Activated naive CD4-positive, alpha-beta T cell treated with Interleukin-2 at 50 U/mL for 16 hours (primary cell): ENCODE results near the gene SLC66A3.
A peak's percentile ranks its signal among the peaks of the same experiment; 100 is the strongest.

ENCODE experiments used
- DNase-seq: peaks from one replicate; pipeline ENCODE4 v3.0.0-alpha.2; 2020

The SLC66A3 gene

DNA sequence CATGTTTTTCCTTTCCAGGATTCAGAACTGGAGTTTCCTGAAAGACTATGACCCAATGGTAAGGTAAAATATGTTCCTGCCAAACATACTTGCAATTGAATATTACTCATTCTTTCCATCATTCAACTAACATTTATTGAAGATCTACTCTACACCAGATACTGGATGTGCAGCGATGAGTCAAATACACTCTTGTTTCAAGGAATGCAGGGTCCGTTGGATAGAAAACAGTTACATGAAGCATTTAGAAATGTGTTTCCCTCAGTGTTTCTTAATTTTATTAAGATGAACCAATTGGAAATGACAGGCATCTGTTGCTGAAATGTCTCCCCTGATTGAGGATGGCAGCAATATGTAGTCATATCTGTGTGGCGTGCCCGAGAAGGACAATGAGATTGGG lies 14.8 kb upstream of the SLC66A3 start:
- no peak for DNase-seq

DNA sequence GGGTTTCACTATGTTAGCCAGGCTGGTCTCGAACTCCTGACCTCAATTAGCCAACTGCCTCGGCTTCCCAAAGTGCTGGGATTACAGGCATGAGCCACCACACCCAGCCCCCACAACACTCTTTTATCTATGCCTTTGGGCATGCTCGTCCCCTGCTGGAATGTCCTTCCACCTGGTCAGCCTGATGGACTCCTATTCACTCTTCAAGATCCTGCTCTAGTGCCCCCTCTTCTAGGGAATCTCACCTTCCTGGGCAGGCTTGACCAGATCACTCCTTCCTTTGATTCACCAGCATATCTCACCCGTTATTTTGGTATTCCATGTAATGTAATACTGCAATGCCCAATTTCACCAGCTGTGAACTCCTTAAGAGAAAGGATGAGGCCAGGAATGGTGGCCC lies 13.9 kb upstream of the SLC66A3 start:
- no peak for DNase-seq

DNA sequence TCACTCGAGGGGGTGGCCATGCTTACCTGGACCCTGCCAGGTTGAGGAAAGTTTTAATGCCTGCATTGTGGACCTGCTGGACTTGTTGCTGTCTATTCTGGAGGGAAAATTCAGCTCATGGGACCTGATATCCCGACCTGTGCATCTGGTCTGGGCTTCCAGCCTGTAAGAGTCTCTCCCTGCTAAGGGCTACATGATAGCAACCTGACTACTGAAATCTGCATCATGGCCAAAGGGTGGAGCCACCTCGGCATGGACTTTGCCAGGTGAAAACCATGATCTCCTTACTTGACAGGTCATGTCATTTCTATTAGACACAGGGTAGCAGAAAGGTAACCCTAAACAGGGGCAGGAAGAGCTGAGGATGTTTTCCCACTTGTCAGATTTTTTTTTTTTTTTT lies 12.9 kb upstream of the SLC66A3 start:
- DNase-seq = no peak

DNA sequence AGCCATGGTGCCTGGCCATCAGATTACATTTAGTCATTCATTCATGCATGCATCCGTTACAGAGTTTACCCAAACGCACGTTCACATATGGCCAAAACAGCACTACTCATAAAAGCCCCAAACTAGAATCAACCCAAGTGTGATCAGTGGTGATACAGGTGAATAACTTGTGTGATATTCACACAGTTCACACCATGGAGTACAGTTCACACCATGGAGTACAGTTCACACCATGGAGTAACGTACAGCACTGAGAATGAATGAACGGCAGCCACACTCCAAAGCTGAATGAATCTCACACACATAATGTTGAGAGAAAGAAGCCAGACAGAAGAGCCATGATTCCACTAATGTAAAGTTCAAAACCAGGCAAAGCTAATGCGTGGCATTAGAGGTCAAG lies 12.3 kb upstream of the SLC66A3 start:
- DNase-seq = no peak

DNA sequence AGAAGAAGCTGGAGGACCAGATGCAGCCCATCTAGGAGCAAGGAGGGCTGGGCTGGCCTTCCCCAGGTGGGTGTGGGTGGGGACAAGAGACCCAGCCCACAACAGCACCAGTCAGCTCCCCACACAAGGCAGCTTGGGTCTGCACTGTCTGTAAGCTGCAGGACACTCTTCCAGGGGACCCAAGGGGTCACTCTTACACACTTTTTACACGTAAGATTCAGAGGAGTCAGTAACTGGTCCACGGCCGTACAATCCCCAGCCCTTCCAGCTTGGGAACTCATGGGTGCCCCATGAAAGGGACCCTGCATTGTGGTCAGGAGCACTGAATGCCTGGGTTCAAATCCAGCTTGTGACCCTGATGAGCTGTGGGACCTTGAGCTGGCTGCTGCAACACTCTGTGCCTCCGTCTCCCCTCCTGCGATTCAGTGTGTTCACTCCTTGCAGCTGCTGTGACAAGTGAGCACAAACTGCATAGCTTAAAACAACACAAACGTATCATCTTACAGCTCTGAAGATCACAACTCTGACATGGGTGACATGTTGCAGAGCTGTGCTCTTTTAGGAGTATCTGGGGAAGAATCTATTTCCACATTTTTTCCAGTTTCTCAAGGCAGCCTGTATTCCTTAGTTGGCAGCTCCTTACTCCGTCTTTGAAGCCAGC lies 11.1 kb upstream of the SLC66A3 start:
- no peak for DNase-seq

DNA sequence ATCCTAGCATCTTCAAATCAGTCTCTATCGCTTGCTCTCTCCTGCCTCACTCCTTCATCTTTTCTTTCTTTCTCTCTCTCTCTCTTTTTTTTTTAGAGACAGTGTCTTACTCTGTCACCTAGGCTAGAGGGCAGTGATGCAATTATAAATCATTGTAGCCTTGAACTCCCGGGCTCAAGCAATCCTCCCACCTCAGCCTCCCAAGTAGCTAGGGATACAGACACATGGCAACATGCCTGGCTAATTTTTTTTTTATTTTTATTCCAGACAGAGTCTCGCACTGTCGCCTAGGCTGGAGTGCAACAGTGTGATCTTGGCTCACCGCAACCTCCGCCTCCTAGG lies 10.6 kb upstream of the SLC66A3 start:
- no peak for DNase-seq

DNA sequence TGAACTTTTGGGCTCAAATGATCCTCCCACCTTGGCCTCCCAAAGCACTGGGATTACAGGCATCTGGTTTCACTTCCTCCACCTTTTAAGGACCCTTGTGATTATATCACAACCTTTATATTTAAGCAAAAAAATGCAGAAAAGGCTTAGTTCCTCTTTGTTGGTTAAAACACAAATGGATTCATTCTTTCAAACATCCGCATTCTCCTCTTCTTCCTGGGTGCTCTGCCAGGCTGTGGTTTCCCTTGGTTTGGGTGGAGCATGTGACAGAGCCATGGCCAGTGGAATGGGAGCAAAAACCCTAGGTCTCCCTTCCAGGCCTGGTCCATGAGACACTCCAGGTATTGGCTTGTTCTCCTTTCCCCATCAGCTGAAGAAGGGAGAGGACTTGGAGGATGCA lies 9.9 kb upstream of the SLC66A3 start:
- no peak for DNase-seq

DNA sequence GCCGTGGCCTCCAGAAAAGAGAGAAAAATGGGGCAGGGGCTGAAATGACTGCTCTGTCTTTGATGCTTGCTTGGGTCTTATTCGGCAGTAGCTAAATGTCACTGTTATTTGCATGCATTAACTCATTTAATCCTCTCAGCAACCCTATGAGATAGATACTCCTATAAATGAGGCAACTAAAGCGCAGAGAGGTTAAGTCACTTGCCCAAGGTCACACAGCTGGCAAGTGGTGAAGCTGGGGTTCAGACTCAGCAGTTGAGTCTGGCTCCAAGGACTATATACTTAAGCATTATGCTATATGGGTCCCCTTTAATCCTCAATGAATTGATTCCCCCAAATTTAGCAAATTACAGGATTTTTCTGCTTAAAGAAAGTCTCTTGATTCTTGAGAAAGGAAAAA lies 9.2 kb upstream of the SLC66A3 start:
- no peak for DNase-seq

DNA sequence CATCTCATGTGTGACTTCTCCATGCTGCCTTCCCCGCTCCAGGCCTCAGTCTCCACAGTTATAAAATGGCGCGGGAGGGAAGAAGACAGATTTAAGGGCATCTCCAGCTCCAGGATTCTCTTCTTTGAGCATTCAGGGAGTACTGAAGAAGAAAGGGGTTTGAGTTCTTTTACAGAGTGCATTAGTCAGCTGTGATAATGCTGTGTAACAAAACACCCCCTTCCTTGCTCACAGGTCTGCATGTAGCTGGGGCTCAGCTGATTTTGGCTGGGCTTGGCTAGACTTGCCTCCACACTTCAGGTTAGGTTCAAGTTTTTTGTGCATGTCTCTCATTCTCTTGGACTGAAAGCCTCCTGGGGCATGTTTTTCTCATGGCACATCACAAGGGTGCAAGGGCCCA lies 8.0 kb upstream of the SLC66A3 start:
- no peak for DNase-seq

DNA sequence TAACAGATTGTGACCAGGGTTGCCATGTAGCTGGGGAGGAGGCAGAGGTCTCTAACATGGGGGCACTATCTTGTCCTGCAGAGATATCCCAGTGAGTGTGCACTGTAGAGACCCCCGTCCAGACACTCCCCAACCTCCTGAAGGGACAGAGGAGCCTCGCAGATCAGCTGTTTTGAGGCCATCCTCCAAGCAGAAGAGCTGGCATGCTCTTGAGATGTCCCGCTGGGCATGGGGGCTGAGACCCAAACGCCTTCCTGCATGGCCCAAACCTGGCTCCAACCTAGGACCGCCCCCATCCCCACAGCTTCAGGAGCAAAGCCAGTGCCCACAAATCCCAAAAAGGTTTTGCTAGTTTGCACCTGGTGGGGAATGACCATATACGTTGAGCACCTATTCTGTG lies 2.7 kb upstream of the SLC66A3 start:
- DNase-seq = no peak

DNA sequence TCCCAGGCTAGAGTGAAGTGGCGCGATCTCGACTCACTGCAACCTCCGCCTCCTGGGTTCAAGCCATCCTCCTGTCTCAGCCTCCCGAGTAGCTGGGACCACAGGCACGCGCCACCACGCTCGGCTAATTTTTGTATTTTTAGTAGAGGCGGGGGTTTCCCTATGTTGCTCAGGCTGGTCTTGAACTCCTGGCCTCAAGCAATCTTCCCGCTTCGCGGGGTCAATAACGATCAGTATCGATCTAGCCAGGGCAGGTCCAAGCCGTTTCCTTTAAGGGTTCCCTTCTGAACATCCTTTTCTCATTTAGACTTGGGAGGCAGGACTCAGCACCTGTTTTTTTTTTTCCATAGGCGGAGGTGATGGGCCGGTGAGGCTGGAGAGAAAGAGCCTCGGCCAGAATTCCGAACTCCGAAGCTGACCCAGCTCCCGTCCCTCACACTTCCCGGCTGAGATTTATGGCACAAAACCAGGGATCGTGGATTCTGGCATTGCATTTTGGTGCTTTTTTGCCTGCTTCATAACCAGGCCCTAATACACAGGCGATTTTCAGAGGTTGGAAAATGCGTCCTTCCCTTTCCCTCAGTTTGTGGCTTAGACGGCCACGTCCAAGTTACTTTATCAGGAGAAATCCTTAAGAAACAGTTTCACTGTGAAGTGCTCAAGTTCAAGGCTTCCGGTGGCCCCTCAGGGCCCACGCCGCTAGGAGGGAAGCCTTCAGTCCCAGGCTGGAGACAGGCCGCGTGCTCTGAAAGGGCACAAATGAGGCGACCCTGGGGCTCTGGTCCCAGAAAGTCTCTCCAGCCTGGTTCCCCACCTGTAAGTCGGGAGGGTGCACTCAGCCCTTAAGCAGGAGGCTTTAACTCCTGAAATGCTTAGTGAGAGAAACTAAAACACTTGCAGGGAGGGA lies 998 bp upstream of the SLC66A3 start:
- no peak for DNase-seq

DNA sequence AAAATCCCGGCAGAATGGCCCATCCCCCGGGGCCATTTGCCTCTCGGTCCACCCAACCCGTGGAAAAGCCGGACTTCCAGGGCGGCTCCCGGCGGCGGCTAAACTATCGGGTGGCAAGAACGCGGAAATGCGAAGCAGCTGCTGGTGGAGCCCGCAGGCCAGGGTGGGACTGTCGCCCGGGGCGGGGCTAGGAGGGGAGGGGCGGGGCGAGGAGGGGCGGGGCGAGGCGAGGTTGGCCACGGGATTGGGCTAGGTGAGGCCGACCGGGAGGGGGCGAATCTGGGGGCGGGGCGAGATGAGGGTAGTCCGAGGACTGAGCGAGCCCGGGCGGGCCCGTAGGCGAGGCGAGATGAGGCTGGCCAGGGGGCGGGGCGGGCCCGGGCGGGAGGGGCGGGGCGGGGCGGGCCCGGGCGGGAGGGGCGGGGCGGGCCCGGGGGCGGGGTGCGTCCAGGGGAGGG lies 315 bp upstream of the SLC66A3 start:
- DNase-seq = peak; percentile 98

DNA sequence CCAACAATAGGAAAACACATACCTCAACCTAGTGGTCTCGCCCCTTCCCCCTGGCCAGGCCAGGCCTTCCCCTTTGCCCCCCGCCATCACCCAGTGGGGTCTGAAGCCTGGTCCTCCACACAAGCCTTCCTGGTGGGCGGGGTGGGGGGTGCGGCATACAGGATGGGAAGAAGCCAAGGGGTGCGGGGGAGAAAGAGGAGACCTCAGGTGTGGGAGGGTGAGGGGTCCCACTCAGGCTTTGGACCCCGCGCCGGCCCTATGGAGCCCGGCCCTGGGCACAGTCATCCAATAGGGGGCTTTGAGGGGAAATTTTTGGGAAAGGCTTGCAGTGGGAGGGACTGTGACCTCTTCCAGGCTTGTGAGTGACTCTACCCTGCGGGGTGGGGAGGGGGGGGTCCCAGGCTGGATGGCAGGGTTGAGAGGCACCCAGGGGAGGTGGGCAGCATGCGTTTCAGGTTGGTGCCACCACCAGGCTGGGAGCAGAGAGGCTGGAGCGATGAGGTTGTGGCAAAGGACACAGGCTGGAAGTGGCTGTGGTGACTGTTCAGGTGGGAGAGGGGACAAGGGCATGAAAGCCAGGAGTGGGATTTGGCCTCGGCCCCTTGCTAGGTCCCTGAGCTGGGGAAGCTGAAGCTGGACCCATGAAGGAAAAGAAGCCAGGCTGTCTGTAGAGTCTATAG lies 1.3 kb downstream of the SLC66A3 start:
- no peak for DNase-seq

DNA sequence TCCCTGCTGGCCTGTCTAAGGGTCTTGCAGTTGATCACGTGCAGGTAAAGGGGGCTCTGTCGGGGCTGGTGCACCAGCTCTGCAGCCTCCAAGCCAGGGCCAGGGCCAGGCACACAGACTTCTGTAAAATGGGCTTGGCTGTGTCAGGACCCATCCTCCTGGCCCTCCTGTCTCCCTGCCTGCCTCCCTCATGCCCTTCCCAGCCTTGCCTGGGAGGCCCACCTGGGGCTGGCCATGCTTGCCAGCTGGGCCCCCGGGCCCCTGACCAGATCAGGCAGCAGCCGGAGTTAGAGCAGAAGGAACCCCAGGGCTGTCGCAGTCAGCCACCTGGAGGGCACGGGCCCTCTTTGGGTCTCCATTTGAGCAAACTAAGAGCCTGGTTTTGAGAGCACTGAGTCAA lies 2.0 kb downstream of the SLC66A3 start:
- DNase-seq = no peak

DNA sequence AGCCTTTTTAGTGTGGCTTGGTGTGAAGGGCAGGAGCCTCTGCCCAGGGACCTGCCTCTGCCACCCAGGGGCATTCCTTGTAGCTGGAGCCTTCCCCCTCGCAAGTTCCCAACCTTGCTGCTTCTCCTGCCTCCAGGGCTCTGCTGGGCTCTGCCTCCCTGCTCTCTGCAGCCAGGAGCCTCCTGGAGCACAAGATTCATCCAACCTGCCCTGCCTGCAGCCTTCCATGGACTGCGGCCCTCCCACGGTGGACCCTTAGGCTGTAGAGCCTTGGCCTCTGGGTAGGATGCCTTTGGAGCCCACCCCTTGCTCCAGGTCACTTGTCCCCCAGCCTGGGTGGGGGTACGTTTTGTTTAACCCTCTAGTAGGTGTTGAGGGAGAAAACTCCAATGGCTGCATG lies 2.5 kb downstream of the SLC66A3 start:
- DNase-seq = no peak

DNA sequence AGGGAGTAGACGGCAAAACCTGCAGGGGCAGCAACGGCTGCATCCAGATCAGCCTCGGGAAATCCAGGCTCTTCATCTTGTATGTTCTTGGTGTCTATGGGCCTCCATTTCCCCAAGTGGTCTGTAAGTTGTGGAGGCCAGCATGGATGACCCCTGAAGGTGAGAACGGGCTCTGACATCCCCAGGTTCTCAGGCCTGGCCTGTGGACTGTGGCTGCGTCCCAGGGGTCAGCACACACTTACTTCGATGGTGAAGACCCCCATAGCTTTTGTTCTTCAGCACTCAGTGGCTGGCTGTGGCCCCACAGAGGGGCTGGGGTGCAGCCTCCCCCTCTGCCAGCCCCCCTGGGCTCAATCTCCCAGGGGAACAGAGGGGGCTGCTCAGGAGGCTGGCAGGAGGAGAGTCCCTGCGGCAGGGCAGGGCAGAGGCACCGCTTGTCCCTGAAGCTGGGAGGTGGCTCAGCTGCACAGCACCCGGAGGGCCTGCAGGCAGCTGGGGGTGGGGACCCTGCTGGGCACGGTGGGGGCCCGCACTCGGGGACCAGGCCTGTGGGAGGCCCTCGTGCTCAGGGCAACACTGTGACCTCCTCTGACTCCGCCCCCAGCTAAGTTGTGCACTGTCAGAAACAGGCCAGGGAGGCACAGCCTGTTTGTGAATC lies 3.8 kb downstream of the SLC66A3 start:
- DNase-seq = no peak

DNA sequence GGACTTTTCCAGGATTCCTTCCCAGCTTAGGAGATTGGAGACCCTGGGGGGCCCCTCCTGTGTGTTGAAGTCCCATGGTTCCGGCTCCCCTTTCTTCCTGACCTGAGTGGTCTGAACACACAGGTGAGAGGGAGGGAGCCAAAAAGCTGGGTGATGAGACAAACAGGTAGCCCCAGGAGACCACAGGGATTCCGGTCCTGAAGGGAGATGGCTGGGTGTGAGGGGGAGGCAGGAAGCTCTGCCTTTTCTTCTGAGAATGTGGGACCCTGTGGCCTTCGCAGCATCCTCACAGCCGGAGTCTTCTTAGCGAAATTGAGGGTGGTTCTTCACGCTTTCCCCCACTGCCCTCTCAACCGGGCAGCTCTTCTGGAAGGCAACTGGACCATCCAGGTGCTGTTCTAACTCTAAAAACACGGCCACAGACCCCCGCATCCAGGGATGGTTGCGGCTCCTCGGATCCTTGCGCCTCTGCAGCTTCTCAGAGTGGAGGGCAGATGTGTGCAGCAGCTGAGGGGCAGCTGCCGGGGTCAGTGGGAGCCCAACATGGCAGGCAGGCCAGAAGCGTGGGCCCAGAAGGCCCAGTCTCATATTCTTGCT lies 4.4 kb downstream of the SLC66A3 start:
- DNase-seq = no peak

DNA sequence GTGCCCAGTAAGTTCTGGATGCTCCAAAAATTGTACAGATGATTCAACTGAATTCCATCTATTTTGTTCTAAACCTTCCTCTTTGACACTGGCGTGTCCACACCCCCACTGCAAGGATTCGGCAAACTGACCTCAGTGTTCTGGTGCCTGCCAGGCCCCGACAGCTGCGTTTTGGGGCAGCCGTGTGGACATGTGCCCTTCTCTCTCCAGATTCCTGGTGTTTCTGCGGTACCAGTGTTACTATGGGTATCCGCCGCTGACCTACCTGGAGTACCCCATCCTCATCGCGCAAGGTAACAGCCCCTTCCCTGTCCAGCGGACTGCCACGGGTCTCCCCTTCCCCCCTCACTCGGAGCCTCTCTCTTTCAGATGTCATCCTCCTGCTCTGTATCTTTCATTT lies 5.0 kb downstream of the SLC66A3 start:
- DNase-seq = no peak

DNA sequence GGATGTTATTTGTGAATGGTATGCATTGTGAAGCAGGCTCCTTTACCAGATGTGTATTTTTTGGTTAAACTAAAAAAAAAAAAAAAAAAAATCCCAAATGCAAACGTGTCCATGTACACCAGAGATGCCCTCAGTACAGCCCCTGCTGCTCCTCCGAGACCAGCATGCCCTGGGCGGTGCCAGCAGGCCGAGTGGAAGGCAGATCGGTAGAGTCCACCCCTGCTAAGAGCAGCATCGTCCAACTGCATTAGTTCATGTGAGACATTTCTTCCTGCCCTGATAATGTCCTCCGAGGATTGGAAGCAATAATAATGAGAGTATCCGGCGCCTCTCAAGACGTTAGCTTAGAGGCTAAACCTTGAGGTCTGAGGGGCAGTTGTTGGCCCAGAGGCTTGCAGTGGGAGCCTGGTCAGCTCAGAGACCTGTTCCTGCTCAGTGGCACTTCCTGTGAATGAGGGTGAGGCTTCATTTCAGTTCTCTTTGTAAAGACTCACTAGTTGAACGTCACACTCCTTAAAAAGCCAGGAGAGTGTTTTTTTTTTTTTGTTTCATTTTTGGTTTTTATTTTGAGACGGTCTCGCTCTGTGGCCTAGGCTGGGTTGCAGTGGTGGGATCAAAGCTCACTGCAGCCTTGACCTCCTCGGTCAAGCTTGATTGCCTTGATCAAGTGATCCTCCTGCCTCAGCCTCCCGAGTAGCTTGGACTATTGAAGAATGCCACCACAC lies 5.6 kb downstream of the SLC66A3 start:
- DNase-seq = no peak

DNA sequence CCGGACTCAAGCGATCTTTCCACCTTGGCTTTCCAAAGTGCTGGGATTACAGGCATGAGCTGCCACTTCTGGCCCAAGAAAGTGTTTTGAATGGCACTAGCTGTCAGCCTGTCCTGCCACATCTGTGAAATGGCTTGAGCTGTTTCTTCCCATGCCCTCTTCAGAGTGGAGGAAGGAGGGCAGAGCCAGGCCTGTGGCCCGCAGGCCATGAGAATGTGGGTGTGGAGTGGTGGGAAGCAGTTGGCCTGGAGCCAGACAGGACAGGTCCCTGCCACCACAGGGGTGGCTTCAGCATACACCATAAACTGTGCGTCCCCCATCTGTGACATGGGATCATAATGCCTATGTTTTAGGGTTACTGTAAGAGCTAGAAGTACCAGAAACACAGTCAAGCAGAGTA lies 6.5 kb downstream of the SLC66A3 start:
- DNase-seq = no peak

DNA sequence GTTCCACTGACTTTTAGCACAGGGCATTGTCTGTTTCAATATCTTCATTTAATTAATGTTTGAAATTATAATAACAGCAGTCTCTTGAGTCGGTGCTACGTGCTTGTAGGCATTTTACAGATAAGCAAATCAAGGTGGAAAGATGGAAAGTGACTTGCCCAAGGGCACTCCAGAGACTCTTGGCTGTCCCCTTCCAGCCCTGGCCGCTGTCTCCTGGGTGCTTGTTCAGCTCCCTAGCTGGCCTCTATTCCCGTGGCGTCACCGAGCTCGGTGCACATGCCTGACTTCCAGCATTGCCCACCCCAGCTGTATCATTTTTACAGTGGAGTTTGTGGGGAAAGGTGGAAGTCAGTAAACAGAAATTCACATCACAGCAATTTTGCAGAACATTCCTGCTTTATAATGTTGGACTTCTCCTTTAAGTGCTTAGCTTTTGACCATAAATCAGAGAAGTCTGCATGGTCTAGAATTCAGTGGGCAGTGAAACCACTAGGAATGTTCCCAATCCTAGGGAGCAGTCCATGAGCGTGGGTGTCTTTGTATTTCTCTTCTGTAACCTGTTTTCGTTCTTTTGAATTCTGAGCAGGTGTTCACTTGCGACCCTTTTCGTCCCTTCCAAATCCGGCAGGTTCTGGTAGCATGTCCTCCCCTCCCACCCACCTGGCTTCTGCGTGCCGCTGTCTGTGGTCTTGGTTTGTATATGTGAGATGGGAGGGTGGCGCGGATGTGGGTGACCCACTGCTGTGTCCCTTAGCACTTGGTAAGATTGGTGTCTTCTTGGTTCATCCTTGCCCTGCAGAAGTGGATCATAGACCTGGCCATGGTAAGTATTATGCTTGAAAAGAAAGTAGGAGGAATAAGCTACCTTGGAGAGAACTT lies 8.4 kb downstream of the SLC66A3 start:
- no peak for DNase-seq
